Endothelial cell of umbilical vein (primary cell): Measurements from ENCODE around the gene PLAC8. TPM values are rescaled to one million over a fixed set of nuclear protein-coding genes. Genes with fewer than 3 reads are reported as not detected.

Experiments
- BruUV-seq: library from RNA; stranded (reverse); fragments of 400-500 nt; replicated peaks from 2 replicates; lab custom pipeline; 2021; lab: Mats Ljungman, UMichigan
- CTCF ChIA-PET: fragments of 300-600, 350-600 bp; sonication (Branson Sonifier 250); formaldehyde crosslinking; loops from one replicate; lab custom pipeline; 2021; ENCODE audit warnings: antibody characterized with exemption, inconsistent platforms; lab: Charles Lee
- POLR2A ChIA-PET: fragments of 300-600, 350-600 bp; sonication (Branson Sonifier 250); formaldehyde crosslinking; loops from one replicate; lab custom pipeline; 2021; ENCODE audit warnings: antibody characterized with exemption, inconsistent platforms; lab: Charles Lee
- DNase-seq: peaks from one replicate; pipeline ENCODE4 v3.0.0-alpha.2; 2011; ENCODE audit warnings: low read depth, low spot score
- FAIRE-seq: peaks from 2 replicates; lab custom pipeline; 2011; peaks lifted over from hg19 to GRCh38; lab: Jason Lieb, UNC
- H2AFZ ChIP-seq: 2 replicates; pipeline ENCODE4 v1.6.0; 2012; ENCODE audit warnings: low read depth, low read length, control low read depth, inconsistent platforms
- H3K27ac ChIP-seq: 2 replicates; pipeline ENCODE4 v1.5.1; 2011; ENCODE audit warnings: low read depth, mild to moderate bottlenecking, control low read depth, low read length, moderate library complexity; ENCODE audit not compliant: insufficient read depth
- H3K27me3 ChIP-seq, 2 experiments: 2 replicates each; pipeline versions ENCODE4 v1.6.0 to v1.6.1; 2011; ENCODE audit warnings: low read length in 2 of 2, mixed read lengths in 1 of 2; ENCODE audit not compliant: control insufficient read depth in 2 of 2, insufficient read depth in 2 of 2
- H3K36me3 ChIP-seq, 2 experiments: 2 replicates in 1 of 2; 3 replicates in 1 of 2; pipeline ENCODE4 v1.5.1; 2011; ENCODE audit warnings: low read length in 2 of 2, mild to moderate bottlenecking in 1 of 2, moderate library complexity in 1 of 2; ENCODE audit not compliant: control insufficient read depth in 2 of 2, insufficient read depth in 2 of 2; ENCODE audit errors: extremely low read depth in 1 of 2
- H3K4me1 ChIP-seq: 3 replicates; pipeline ENCODE4 v1.5.1; 2011; ENCODE audit warnings: mild to moderate bottlenecking, low read length; ENCODE audit not compliant: control insufficient read depth, insufficient read depth; ENCODE audit errors: extremely low read depth
- H3K4me2 ChIP-seq: 2 replicates; pipeline ENCODE4 v1.6.1; 2011; ENCODE audit warnings: low read length, control low read depth, mixed read lengths; ENCODE audit not compliant: insufficient read depth
- H3K4me3 ChIP-seq, 3 experiments: fragments of 200-600 bp in 1 of 3; sonication (generic), shearing (Covaris generic) in 1 of 3; replicated peaks in 1 of 3; 2 replicates each; pipeline ENCODE4 v1.5.1; 2011 to 2016; ENCODE audit warnings: control low read depth in 3 of 3, low read length in 3 of 3, mild to moderate bottlenecking in 2 of 3, inconsistent platforms in 1 of 3, low read depth in 1 of 3, moderate library complexity in 1 of 3; ENCODE audit not compliant: insufficient read depth in 1 of 3
- H3K79me2 ChIP-seq: 2 replicates; pipeline ENCODE4 v1.6.0; 2012; ENCODE audit warnings: low read length, inconsistent platforms; ENCODE audit not compliant: control insufficient read depth, insufficient read depth
- H3K9ac ChIP-seq: replicated peaks from 2 replicates; pipeline ENCODE3; 2011; ENCODE audit warnings: low read length, control low read depth; ENCODE audit not compliant: insufficient read depth; ENCODE audit errors: extremely low read depth
- H3K9me1 ChIP-seq: replicated peaks from 3 replicates; pipeline ENCODE4 v1.6.0; 2011; ENCODE audit warnings: mild to moderate bottlenecking, low read length; ENCODE audit not compliant: control insufficient read depth, insufficient read depth; ENCODE audit errors: extremely low read depth
- H3K9me3 ChIP-seq: replicated peaks from 2 replicates; pipeline ENCODE4 v1.5.1; 2012; ENCODE audit warnings: low read length, inconsistent platforms; ENCODE audit not compliant: control insufficient read depth, insufficient read depth
- H4K20me1 ChIP-seq: replicated peaks from 2 replicates; pipeline ENCODE3; 2011; ENCODE audit warnings: mild to moderate bottlenecking, low read length; ENCODE audit not compliant: control insufficient read depth, insufficient read depth; ENCODE audit errors: extremely low read depth
- CTCF ChIP-seq, 2 donors: IDR thresholded peaks; 1 replicate in 1 of 2; 2 replicates in 1 of 2; pipeline ENCODE4 v1.5.1; 2011; ENCODE audit warnings: low read length in 2 of 2, mild to moderate bottlenecking in 2 of 2, moderate library complexity in 2 of 2, control low read depth in 1 of 2, inconsistent platforms in 1 of 2, low read depth in 1 of 2; ENCODE audit not compliant: insufficient read depth in 1 of 2; ENCODE audit errors: extremely low read depth in 1 of 2
- EZH2 ChIP-seq: IDR thresholded peaks from 2 replicates; pipeline ENCODE4 v1.6.1; 2012; ENCODE audit warnings: borderline replicate concordance, low read depth, mild to moderate bottlenecking, moderate library complexity, low read length, inconsistent platforms; ENCODE audit not compliant: severe bottlenecking
- FOS ChIP-seq: IDR thresholded peaks from 2 replicates; pipeline ENCODE4 v1.6.1; 2011; ENCODE audit warnings: mild to moderate bottlenecking, low read length, moderate library complexity, borderline replicate concordance; ENCODE audit not compliant: insufficient read depth
- GATA2 ChIP-seq: IDR thresholded peaks from 2 replicates; pipeline ENCODE4 v1.7.0; 2011; ENCODE audit warnings: low read depth, mild to moderate bottlenecking, moderate library complexity, mixed read lengths, low read length; ENCODE audit not compliant: insufficient read length, insufficient read depth
- JUN ChIP-seq: IDR thresholded peaks from 2 replicates; pipeline ENCODE4 v1.6.1; 2011; ENCODE audit warnings: borderline replicate concordance, low read depth; ENCODE audit not compliant: insufficient read length, insufficient read depth
- MAX ChIP-seq: IDR thresholded peaks from 2 replicates; pipeline ENCODE4 v1.6.1; 2011; ENCODE audit not compliant: insufficient read depth, insufficient read length
- MYC ChIP-seq: IDR thresholded peaks from one replicate; pipeline ENCODE4 v1.6.1; 2011; ENCODE audit warnings: mild to moderate bottlenecking, low read depth, low read length
- POLR2A ChIP-seq: IDR thresholded peaks from 2 replicates; pipeline ENCODE4 v1.6.1; 2012; ENCODE audit warnings: low read depth, mild to moderate bottlenecking, control low read depth, low read length
- POLR2AphosphoS5 ChIP-seq: IDR thresholded peaks from 2 replicates; pipeline ENCODE4 v1.6.1; 2012; ENCODE audit warnings: low read depth, mild to moderate bottlenecking, control low read depth, low read length, moderate library complexity; ENCODE audit not compliant: insufficient read depth
- dilution Hi-C: fragments of 300-500 bp; cut with MboI; formaldehyde crosslinking; loops from one replicate; pipeline ENCODE4 v1.15.0; 2019; ENCODE audit warnings: low sequenced_read_pairs; ENCODE audit not compliant: extremely low pct_ligation_motif_present
- intact Hi-C: fragments of 100-400 bp; cut with micrococcal nuclease; formaldehyde crosslinking; loops from one replicate; pipeline ENCODE4 v1.10.0; 2022
- polyA plus RNA-seq, 4 experiments: library from polyadenylated mRNA; depleted of rRNA in 3 of 4; stranded (reverse) in 3 of 4; unstranded in 1 of 4; fragments of >200 nt; gene quantifications; 2 replicates each; pipeline versions ENCODE4 v1.2.1 to v1.2.3, GENCODE V29; 2011 to 2012; ENCODE audit warnings: missing spikeins in 1 of 4
- total RNA-seq: library from RNA; stranded (reverse); gene quantifications from 2 replicates; pipeline ENCODE4 v1.2.3, GENCODE V29; 2021

The PLAC8 gene
- total and polyA plus RNA-seq, 2 donors (not counting 3 experiments of a cell fraction or from before 2014, with no cell fraction given): 4.9 to 5.7 TPM

GRCh38 chr4:83152746-83153145 lies 38.2 kb upstream of the PLAC8 start:
- H3K79me2 ChIP-seq: no peaks in the 10 kb centered on the region
- H3K9me1 ChIP-seq: no peaks in the 10 kb centered on the region
- no peaks in the 10 kb centered on the region for H3K36me3 ChIP-seq
- FAIRE-seq: no peak
- POLR2A ChIA-PET: no interaction called here
- peak; percentile 67 for DNase-seq
- peaks cover 38% of the 10 kb centered on the region for H3K4me1 ChIP-seq
- H4K20me1 ChIP-seq: no peaks in the 10 kb centered on the region
- intact Hi-C loops (no loop called here), dilution Hi-C loops (loop anchor here (5.0 kb wide), 1 partner anchor 60 kb away; no protein-coding TSS in a partner anchor)
- no peak overlapping the region for H3K4me2 ChIP-seq
- H3K27me3 ChIP-seq: no peaks in the 10 kb centered on the region
- CTCF ChIA-PET: interaction anchor here (1.1 kb wide), 1 partner anchor 43 kb away, joined by 3 read pairs; no protein-coding TSS in a partner anchor
- H3K4me3 ChIP-seq: no peak overlapping the region
- peak overlapping the region; percentile 61 for H3K27ac ChIP-seq
- H3K9me3 ChIP-seq: no peaks in the 10 kb centered on the region
- TF ChIP-seq POLR2A (no peak), FOS (no peak), MAX (no peak), MYC (no peak), EZH2 (no peak), POLR2AphosphoS5 (no peak), CTCF (IDR thresholded peaks at IDR 0.05; ENCODE audit: extremely low read depth in 1 of 2, insufficient read depth in 1 of 2, low read depth in 1 of 2, low read length in 2 of 2) (no peak), GATA2 (no peak), JUN (no peak)
- H2AFZ ChIP-seq: peak overlapping the region; percentile 9
- no peak overlapping the region for H3K9ac ChIP-seq
- no TSS peak for BruUV-seq
